ENCODE results near the gene VPS37C. TPM values are rescaled to one million over a fixed set of nuclear protein-coding genes. Genes with fewer than 3 reads are reported as not detected.
A peak's percentile ranks its signal among the peaks of the same experiment; 100 is the strongest.

VPS37C gene
- total and polyA plus RNA-seq, 9 of the 15 experiments (the other 6 are each of a cell fraction or from before 2014, with no cell fraction given), result 0.62 to 29.8 (median 11.5) TPM

DNA sequence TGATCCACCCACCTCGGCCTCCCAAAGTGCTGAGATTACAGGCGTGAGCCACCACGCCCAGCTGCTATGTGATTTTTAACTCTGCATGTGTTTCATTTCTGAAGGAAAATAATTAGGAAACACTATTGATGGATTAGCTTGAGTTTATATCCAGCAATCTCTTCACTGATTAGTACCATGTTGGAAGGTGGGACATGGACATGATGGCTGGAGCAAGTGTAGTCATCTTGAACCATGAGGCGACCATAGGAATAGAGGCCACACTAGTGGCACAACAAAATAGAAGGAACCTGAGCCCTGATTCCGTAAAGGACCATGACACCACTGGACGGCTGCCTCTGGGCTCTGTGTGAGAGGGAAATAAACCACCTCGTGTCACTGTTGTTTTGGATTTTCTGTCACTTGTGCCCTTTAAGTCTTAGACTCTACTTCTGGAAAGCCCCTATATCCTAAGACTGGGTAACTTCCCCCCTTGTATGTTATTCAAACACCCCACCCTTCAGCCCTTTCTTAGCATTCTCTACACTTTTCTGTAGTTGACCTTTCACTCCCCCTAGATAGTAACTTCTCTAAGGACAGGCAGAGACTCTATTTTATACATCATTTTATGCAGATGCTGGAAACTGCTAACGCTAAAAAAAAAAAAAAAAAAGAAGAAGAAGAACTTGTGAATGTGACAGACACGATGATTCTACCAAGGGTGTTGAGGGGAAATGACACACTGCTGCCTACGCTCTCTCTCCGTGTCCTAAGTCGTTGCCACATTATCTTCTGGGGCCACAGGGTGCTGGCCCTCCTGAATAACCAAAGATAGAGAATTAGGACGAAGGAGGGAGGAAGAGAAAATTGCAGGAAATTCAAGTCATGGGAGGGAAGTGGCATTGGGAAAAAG, 2.7 kb upstream of the VPS37C start (continued):
- TF ChIP-seq FOXA3 (CRISPR knock-in tag; conservative IDR thresholded peaks at IDR 0.05 in 1 of 2, IDR thresholded peaks at IDR 0.05 in 1 of 2) (peak; percentile 86 to 93), NFIC (IDR thresholded peaks at IDR 0.05) (peak; percentile 67), NFE2 (IDR thresholded peaks at IDR 0.05; ENCODE audit: low read depth) (peak; percentile 8; the same call in 1 of the 2 replicates), SMARCC2 (IDR thresholded peaks at IDR 0.05; ENCODE audit: low read depth) (peak; percentile 79; the same call in 1 of the 2 replicates), BRD9 (IDR thresholded peaks at IDR 0.05; ENCODE audit: low read depth, partially characterized antibody) (peak; percentile 13), ADNP (tag; IDR thresholded peaks at IDR 0.05) (0 out of 2 replicates have a peak, but pooled peaks have one; percentile 19), KAT8 (IDR thresholded peaks at IDR 0.05; ENCODE audit: low read depth) (no peak), HOXB6 (CRISPR knock-in tag; IDR thresholded peaks at IDR 0.05; ENCODE audit: borderline replicate concordance) (no peak), EGR1 (conservative IDR thresholded peaks at IDR 0.05) (peak; percentile 92), FOXA1 (IDR thresholded peaks at IDR 0.05; ENCODE audit: borderline replicate concordance) (peak; percentile 70; the same call in 1 of the 2 replicates), GABPA (tag; conservative IDR thresholded peaks at IDR 0.05; ENCODE audit: low read depth) (0 out of 2 replicates have a peak, but pooled peaks have one; percentile 42), TEAD4 (IDR thresholded peaks at IDR 0.05; ENCODE audit: low read length) (peak; percentile 91), TEAD4 (CRISPR knock-in tag; IDR thresholded peaks at IDR 0.05; ENCODE audit: borderline replicate concordance) (no peak), ETV6 (IDR thresholded peaks at IDR 0.05; ENCODE audit: borderline replicate concordance in 1 of 2, low read depth in 2 of 2, low read length in 1 of 2) (0 out of 4 replicates have a peak, but pooled peaks of 1 of the 2 experiments have one; percentile 47), ETV6 (CRISPR knock-in tag; IDR thresholded peaks at IDR 0.05; ENCODE audit: borderline replicate concordance) (no peak)
- TF ChIP-seq, protein P1, sequence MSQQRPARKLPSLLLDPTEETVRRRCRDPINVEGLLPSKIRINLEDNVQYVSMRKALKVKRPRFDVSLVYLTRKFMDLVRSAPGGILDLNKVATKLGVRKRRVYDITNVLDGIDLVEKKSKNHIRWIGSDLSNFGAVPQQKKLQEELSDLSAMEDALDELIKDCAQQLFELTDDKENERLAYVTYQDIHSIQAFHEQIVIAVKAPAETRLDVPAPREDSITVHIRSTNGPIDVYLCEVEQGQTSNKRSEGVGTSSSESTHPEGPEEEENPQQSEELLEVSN (IDR thresholded peaks at IDR 0.05; ENCODE audit: borderline replicate concordance in 1 of 2, extremely low read depth in 1 of 2, insufficient read depth in 1 of 2, insufficient read length in 1 of 2, low read depth in 1 of 2, low read length in 1 of 2, poor library complexity in 1 of 2, severe bottlenecking in 1 of 2), result peak in 1 of 2 experiments; percentile 10
- TF ChIP-seq, protein P2, sequence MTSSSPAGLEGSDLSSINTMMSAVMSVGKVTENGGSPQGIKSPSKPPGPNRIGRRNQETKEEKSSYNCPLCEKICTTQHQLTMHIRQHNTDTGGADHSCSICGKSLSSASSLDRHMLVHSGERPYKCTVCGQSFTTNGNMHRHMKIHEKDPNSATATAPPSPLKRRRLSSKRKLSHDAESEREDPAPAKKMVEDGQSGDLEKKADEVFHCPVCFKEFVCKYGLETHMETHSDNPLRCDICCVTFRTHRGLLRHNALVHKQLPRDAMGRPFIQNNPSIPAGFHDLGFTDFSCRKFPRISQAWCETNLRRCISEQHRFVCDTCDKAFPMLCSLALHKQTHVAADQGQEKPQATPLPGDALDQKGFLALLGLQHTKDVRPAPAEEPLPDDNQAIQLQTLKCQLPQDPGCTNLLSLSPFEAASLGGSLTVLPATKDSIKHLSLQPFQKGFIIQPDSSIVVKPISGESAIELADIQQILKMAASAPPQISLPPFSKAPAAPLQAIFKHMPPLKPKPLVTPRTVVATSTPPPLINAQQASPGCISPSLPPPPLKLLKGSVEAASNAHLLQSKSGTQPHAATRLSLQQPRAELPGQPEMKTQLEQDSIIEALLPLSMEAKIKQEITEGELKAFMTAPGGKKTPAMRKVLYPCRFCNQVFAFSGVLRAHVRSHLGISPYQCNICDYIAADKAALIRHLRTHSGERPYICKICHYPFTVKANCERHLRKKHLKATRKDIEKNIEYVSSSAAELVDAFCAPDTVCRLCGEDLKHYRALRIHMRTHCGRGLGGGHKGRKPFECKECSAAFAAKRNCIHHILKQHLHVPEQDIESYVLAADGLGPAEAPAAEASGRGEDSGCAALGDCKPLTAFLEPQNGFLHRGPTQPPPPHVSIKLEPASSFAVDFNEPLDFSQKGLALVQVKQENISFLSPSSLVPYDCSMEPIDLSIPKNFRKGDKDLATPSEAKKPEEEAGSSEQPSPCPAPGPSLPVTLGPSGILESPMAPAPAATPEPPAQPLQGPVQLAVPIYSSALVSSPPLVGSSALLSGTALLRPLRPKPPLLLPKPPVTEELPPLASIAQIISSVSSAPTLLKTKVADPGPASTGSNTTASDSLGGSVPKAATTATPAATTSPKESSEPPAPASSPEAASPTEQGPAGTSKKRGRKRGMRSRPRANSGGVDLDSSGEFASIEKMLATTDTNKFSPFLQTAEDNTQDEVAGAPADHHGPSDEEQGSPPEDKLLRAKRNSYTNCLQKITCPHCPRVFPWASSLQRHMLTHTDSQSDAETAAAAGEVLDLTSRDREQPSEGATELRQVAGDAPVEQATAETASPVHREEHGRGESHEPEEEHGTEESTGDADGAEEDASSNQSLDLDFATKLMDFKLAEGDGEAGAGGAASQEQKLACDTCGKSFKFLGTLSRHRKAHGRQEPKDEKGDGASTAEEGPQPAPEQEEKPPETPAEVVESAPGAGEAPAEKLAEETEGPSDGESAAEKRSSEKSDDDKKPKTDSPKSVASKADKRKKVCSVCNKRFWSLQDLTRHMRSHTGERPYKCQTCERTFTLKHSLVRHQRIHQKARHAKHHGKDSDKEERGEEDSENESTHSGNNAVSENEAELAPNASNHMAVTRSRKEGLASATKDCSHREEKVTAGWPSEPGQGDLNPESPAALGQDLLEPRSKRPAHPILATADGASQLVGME (CRISPR knock-in tag; IDR thresholded peaks at IDR 0.05), result no peak
- TF ChIP-seq, protein P3, sequence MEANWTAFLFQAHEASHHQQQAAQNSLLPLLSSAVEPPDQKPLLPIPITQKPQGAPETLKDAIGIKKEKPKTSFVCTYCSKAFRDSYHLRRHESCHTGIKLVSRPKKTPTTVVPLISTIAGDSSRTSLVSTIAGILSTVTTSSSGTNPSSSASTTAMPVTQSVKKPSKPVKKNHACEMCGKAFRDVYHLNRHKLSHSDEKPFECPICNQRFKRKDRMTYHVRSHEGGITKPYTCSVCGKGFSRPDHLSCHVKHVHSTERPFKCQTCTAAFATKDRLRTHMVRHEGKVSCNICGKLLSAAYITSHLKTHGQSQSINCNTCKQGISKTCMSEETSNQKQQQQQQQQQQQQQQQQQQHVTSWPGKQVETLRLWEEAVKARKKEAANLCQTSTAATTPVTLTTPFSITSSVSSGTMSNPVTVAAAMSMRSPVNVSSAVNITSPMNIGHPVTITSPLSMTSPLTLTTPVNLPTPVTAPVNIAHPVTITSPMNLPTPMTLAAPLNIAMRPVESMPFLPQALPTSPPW (CRISPR knock-in tag; IDR thresholded peaks at IDR 0.05), result peak; percentile 48; the same call in 1 of the 2 replicates
